Activated CD8-positive, alpha-beta memory T cell treated with anti-CD3 and anti-CD28 coated beads, Interleukin-2, amount 50 U/mL, for 4 hours (primary cell): ENCODE data around the gene ARID1B.
A peak's percentile ranks its signal among the peaks of the same experiment; 100 is the strongest.

ENCODE experiments used
- DNase-seq: peaks from one replicate; pipeline ENCODE4 v3.0.0-alpha.2; 2020

The ARID1B gene

DNA sequence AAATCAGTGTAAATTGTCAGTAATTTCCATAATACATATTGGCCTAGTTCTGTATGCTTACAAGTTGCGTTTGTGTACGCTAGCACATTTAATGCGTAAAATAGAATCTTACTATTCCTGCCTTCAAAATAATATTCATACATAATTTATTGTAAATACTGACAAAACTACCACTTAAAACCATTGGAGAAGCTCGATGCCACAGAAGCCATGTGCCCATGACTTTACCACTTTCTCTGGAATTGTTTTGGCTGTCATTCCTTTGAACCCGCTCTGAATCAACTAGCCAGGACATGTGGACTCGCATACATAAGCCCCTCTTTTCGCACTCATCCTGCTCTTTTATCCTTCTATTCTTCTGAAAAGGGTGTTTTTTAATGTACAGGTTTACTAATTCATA, 394.6 kb downstream of the ARID1B start:
- no peak for DNase-seq

DNA sequence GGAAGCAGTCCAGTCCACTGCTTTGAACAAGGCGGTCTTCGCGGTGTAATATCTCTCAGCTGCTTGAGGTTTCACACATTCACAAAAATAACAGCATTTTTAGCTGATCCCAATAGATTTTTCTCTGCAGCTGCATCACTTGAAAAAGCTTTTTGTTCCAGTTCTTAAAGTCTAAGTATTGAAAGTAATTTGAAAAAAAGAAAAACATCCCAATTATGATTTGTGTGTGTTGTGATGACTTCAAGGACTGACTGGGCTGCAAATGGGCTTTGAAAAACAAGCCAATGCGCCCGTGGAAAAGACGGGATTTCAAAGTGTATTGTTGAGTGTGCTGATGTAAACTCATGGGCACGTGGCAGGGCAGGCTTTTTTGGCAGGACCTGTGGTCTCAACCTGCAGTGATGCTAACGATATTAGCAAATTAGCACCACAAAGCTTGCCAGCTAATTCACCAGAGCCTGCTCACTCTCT, 395.1 kb downstream of the ARID1B start:
- DNase-seq, result no peak

DNA sequence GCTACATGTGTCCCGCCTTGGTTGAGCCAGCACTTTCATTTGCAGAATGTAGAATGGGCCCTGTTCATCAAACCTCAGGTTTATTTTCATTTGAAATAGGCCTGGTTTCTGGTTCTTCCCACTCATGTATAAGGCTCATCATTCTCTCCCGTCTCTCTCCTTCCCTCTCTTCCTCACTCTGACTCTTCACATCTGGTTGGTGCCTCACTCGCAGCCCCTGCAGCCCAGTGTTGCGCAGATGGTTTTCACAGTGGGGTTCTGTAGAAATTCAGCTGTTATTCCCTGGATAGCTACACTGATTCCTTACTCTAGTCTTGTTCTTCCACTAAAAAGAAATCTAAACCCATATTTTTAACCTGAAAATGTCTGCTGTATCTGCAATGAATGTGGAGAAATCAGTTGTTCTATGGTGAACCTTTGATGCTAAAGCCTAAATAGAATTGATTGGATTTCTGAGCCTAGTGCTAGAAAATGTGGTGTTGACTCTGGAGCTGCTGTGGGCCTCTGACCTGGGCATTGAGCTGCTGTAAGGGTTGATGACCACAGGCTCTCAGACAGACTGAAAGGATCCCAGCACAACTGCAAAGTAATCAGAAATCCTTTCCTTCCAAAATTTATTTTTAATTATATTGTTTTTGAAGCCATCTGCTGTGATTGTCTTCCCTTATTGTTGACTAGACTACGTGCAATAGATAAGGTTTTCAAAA, 395.8 kb downstream of the ARID1B start:
- no peak for DNase-seq

DNA sequence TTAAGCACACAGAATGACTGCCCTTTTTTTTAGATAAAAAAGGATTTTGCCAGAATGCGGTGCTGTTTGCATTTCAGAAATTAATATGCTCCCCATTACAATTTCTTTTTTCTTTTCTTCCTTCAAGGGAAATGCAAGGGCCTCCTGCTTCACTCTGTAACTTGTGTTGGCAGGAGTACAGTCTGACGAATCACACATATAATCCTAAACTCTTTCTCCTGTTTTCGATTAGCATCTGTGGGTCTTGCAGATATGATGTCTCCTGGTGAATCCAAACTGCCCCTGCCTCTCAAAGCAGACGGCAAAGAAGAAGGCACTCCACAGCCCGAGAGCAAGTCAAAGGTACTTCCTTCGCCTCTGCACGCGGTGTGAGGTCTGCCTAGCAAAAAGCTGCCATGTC, 396.6 kb downstream of the ARID1B start:
- DNase-seq, result no peak

DNA sequence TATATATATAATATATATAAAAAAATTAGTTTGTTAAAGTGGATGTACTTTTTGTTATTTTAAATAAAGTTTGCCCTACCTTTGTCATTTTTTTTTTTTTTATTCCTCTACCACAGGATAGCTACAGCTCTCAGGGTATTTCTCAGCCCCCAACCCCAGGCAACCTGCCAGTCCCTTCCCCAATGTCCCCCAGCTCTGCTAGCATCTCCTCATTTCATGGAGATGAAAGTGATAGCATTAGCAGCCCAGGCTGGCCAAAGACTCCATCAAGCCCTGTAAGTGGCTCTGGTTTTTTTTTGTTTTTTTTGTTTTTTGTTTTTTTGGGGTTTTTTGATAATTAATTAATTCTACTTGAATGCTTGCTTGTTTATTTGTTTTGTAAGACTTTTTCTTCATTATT, 397.6 kb downstream of the ARID1B start:
- no peak for DNase-seq

DNA sequence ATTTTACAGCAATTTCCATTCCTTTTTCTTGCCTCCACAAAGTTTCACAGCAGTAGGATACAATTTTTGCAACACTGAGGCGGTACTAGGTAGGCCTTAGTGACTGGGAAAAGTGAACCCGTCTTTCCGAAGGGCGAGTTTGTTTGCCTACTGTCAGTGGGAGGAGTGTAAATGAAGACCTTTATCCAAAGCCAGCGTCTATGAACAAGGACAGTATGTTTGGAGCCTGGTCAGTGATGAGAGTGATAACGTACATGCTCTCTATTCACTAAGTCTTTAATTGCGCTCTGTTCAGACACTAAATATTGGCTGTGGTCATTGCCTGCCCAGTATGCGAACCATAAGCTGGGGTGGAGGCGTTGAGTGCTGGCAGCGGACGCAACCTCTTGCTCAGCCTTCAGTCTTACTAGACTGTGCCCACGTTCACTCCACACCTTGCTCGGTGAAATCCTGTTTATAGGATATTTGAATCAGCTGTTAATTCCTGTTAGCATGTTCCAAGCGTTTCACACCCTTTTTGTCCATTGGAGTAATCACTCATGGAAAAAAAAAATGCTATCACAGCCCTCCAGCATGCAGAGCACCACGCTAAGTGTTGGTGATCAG, 400.7 kb downstream of the ARID1B start:
- DNase-seq, result no peak

DNA sequence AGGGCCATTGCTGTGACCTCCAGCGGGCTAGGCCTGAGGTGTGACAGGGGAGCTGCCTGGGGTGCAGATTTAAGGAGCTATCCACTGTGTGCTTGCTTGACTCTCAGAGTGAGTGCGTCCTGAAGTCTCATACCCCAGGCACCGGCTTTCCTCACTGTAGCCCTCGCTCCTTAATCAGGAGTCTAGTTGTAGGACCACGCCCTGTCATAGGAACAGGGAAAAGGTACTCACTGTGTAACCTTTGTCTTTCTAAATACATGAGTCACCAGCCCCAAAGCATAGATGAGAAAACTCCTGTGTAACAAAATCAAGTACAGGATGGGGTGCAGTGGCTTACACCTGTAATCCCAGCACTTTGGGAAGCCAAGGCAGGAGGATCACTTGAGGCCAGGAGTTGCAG, 404.5 kb downstream of the ARID1B start:
- no peak for DNase-seq

DNA sequence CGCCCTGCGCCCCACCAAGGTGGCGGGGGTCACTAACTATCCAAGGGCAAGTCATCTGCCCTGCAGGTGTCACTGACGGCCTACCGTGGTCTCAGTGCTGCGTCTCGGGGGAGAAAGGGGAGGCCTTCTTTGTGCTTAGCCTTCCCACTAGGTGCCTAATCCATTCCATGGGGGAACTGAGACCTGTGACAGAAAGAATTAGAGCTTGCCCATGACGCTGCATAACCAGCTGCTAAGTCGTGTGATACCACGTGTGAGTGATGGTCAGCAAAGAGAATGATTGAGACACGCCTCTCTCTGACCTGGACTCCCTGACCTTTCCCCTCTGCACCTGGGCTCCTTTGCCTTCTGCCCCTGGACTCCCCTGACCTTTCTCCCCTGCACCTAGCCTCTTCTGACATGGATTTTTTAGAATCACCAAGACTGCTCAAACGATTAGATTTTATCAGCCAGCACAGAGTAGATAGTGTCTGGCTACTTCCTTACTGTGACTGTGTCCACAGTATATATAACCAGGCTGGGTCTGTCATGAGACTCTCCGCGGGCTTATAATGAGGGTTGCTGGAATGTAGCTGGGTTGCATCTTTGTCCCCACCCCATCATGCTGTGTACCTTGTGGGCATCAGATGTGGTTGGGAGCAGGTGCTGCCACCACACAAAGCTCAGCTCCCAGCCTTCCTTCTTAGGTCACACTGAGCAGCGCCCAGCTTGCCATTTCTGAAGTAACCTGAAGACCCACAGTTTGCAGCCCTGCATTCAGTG, 405.5 kb downstream of the ARID1B start:
- DNase-seq, result no peak

DNA sequence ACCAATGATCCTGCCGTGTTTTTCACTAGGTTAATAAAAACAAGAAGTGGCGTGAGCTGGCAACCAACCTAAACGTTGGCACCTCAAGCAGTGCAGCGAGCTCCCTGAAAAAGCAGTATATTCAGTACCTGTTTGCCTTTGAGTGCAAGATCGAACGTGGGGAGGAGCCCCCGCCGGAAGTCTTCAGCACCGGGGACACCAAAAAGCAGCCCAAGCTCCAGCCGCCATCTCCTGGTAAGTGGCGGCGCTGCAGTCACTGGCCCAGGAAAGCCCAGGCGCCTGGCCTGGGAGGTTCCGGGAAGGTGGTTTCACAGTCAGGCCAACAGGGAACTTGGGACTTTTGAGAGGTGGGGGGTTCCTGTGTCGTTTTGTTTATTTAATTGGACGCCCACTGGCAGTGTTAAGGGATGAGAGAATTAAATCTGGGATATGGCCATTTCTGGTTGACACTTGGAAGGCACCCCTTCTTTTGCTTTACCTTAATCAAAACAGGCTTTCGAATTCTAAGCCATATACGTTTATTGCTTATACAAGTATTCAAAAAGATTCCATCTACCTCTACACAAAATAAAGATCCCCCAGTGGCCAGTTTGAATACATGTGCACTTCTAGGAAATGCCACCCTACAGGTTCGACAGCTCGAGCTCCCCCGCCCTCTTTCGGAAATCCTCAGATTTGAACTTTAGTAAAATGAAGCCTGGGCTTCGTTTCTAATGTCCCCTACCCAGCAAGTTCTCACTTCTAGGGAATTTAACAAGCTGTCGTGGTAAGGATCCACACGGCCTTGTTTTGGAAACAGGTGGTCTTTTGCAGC, 407.2 kb downstream of the ARID1B start:
- DNase-seq, result peak; percentile 66

DNA sequence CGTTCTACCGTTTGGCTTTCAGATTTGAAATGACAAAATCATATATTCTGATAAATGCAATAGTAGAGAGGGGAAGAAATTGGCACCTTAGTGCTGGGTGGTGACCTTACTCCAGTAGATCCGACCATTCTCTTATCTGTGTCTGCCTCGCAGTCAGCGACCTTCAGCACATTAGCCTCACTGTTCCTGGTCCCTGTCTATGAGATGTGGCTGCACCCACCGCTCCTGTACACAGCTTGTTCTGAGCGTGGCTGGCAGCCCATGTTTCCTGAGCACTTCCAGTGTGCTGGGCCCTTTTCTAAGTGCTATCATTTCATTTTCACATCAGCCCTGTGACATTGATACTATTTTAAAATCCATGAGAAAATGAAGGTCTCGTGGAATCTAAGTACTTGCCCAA, 408.0 kb downstream of the ARID1B start:
- DNase-seq, result no peak

DNA sequence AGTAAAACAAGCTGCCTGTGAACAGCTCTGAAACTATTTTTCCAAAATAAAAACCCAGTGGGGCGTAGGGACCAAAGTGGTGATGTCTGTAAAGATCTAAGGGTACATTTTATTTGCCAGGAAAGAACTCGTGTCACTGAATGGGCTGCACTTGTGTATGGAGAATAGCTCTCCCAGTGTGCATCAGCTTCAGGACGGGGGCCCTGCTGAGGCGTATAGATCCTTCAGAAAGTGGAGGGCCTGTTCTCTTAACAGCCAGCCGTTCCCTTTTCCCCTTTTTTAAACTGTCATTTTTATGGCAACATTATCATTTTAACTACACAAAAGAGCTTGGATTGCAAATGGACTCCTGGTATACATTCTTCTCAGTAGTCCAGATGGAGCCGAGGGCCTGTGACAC, 408.8 kb downstream of the ARID1B start:
- no peak for DNase-seq

DNA sequence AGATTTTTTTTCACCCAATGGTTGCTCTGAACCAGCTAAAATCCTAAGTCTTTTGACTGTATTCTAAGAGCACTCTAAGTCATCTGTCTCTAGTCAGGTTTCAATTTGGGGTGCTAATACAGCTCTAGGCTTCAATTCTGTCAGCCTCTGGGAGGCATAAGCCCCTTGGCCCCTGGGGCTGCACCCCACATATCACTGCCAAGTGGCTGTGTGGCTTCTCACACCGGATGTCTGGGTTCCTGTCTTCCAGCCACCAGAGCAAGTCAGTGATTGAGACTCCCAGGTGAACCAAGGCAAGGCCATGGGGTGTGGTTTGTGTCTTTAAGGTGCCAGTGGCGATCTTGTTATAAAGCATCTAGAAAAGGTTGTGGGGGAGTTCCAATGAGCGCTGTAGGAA, 409.6 kb downstream of the ARID1B start:
- no peak for DNase-seq

DNA sequence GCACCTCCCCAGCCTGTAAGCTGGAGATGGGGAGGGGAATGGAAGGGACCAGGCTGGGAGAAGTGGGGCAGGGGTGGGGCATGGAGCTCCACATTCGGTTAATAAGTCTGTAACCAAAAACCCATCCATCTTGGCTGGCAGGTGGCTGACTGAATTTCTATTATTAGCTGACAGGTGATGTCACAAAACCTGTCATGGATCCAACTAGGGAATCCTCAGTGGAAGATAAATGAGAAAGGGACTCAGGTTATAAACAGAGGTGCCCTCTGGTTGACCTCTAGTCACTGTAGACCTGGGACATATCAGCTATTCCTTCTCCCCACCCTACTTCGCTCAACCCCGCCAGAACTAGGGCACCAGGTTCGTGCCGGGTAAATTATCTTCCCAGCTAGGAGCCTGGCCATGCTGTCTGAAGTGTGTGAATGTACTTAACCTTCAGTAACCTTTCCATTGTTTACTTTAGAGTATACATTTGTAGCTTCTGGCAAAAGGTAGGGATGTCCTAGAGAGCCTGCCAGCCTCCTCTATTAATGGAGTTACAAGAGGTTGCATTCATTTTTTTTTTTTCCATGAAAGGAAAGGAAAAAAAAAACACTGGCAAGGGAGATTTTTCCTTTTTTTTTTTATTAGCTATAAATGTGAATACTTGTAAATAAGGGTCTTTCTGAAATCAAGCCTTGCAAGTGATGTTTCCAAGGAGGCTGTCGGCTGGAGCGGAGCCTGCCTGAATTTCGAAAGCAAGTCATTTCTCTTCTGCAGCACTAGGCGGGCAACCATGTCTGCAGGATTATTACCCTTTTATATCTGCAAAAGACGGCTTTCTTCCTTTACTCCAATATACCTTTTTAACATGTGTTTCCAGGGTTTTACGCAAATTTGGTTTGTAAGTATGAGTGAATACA, 410.3 kb downstream of the ARID1B start:
- no peak for DNase-seq

DNA sequence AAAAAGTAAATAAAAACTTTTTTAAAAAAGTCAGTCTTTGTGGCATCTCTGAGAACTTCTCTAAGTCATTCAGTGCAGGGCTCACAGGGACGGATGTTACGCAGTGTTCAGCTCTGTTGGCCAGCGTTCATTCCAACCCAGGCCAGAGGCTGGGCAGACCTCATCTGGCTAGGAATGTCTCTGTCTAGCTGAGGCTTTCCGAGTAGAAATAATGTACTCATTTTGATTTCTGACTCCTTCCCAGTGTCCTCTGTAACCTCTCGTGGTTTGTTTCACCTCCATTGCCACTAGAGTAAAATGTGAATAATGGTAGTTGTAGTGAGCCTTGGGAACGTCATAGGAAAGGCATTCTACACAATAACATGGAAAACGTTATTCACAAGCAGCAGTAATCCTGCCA, 411.0 kb downstream of the ARID1B start:
- DNase-seq, result no peak

DNA sequence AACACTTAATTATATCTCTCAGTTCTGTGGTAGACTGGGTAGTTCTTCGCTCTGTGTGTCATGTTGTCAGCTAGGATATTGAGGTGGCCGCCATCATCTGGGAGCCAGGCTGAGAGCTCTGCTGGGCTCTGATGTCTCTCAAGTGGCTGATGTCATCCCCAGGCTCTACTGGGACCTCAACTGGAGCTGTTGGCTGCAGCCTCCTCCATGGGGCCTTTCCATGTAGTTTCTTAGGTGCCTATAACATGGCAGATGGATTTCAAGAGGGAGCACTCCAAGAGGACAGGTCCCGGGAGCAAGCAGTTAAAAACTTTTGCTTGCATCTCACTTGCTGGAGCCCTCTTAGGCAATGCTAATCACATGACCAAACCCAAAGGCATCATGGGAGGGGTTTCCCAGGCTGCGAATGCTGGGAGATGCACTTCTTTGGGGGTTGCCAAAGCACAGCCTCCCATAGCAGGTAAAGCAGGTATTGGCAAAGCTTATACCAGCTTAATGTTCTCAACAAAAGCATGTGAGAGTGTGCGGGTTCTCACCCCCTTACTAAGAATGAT, 416.3 kb downstream of the ARID1B start:
- DNase-seq, result no peak

DNA sequence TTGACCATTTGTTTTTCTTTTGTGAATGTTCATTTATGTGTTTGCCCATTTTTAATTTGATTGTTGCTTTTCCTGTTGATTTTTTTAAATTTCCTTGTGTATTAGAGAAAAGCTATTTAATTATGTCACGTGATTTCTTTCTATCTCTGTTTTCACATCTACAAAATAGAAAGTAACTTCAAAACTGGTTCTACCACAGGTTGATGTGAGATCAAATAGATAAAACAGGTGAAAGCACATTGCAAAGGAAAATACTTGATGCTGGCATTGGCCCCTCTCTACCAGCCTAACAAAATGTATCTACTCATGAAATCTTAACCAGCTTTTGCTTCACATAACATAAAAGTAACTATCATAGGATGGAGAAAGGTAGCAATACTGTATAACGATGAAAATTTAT, 416.9 kb downstream of the ARID1B start:
- DNase-seq, result no peak

DNA sequence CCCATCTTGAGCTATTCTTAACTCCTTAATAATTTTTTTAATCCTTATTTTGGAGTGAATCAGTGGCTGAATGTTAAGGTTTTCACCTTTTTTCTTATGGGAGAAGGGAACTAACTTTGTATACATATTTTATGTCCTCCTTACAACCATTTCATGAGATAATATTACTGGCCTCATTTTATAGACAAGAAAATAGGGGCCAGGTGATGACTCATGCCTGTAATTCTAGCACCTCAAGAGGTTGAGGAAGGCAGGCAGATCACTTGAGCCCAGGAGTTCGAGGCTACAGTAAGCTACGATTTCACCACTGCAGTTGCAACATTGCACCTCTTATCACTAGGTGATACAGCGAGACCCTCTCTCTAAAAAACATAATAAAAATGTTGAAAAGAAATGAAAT, 417.5 kb downstream of the ARID1B start:
- DNase-seq, result no peak

DNA sequence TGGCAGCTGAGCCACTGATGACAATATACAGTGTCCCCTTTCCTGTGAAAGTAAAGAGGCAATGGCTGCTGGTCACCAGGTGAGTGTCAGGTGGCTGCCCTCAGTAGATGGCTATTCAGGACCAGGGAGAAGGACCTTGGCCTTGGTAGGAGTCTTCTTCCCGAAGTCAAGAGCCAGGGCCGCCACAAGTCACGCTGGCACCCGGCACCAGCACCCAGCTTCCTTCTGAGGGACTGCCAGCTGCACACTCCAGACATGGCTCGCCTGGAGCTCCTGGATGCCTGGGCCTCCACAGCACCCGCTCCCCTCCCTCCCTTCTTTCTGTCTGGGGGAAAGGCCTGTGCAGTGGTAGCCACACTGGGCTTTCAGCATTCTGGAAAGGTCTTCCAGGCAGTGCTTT, 419.2 kb downstream of the ARID1B start:
- no peak for DNase-seq

DNA sequence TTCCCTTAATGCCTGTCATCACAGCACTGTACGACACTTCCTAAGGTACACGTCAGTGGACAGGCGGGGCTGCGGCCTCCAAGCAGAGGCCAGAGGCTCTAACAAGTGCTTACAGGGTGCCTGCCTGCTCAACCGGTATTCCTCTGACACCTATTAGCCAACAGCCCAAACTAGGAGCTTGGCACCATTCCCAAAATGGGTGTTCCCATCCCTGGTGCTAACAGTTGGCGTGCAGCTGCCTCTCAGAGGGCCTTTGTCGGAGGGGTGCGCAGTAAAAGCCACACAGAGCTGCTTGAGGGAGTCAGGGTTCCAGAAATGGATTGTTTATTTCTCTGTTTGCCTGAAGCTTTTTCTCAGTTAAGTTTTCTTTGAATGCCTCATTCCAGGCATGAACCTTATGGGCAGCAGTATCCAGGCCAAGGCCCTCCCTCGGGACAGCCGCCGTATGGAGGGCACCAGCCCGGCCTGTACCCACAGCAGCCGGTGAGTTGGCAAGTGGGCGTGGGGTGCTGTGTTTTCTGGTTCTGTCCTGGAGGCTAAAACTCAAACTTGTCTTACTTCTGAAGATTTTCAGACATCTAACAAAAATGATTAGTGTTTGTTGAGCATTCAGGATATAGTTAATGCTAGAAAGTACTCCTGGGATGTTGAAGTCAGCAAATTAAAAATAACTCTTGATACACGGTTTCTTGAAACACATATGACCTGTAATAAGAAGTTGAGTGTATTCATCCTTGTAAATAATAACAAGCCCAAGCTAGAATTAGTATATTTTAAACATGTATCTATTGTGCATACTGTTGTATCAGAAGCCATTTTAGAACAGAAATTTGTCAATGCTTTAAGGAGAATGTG, 421.5 kb downstream of the ARID1B start:
- no peak for DNase-seq

DNA sequence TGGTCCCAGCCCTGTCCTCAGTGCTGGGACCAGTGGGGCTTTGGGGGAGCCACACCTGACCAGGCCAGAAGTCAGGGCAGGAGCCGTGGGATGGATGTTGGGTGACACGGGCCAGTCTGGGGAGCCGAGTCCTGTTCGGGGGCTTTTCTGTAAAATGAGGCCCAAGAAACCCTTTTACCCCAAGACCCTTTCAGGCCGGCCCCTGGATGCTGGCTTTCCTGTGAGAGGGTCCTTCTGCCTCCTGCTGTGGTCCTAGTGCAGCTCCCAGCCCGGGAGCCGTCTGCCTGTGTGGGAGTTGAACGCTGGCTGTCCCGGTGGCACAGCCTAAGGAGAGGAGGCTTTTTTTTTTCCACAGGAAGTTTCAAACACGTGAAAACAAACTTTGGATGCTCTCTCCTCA, 422.9 kb downstream of the ARID1B start:
- DNase-seq, result no peak

DNA sequence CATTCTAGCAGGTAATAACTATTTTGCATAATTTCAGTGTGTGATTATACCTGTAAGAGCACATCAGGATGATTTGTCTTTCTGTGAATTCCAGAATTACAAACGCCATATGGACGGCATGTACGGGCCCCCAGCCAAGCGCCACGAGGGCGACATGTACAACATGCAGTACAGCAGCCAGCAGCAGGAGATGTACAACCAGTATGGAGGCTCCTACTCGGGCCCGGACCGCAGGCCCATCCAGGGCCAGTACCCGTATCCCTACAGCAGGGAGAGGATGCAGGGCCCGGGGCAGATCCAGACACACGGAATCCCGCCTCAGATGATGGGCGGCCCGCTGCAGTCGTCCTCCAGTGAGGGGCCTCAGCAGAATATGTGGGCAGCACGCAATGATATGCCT, 423.4 kb downstream of the ARID1B start:
- DNase-seq, result no peak
